RWPE2 (cell line): ENCODE measurements around the gene ATP1A2.

Experiments used
- ATAC-seq: fragments of 200-7000 bp; cut with Tn5 transposase; 3 replicates; pipeline ENCODE4 v1.9.1; 2021; ENCODE audit warnings: low read depth
- DNase-seq: peaks from one replicate; pipeline ENCODE4 v3.0.0-alpha.2; 2020; ENCODE audit warnings: low spot score
- H3K27ac ChIP-seq: fragments of 450-650 bp; 2 replicates; pipeline ENCODE4 v1.5.1; 2017; ENCODE audit warnings: mild to moderate bottlenecking; ENCODE audit not compliant: poor library complexity, severe bottlenecking
- H3K27me3 ChIP-seq: fragments of 250-450 bp; sonication (Bioruptor Pico); 2 replicates; pipeline ENCODE4 v1.5.1; 2021; ENCODE audit warnings: mild to moderate bottlenecking, moderate library complexity; ENCODE audit not compliant: insufficient read depth, poor library complexity, severe bottlenecking
- H3K36me3 ChIP-seq: fragments of 250-450 bp; sonication (Bioruptor Pico); 2 replicates; pipeline ENCODE4 v1.5.1; 2020; ENCODE audit warnings: low read depth, mild to moderate bottlenecking, moderate library complexity
- H3K4me1 ChIP-seq: fragments of 250-450 bp; sonication (Bioruptor Pico); 2 replicates; pipeline ENCODE4 v1.5.1; 2021; ENCODE audit warnings: mild to moderate bottlenecking, moderate library complexity; ENCODE audit not compliant: insufficient read depth, poor library complexity, severe bottlenecking
- H3K4me3 ChIP-seq: fragments of 250-450 bp; sonication (Bioruptor Pico); 2 replicates; pipeline ENCODE4 v1.5.1; 2021; ENCODE audit warnings: mild to moderate bottlenecking, moderate library complexity; ENCODE audit not compliant: severe bottlenecking
- H3K9me3 ChIP-seq: fragments of 250-450 bp; sonication (Bioruptor Pico); 2 replicates; pipeline ENCODE4 v1.5.1; 2021; ENCODE audit warnings: mild to moderate bottlenecking, moderate library complexity; ENCODE audit not compliant: severe bottlenecking
- TF ChIP-seq, protein P1 (sequence below): fragments of 450-650 bp; IDR thresholded peaks from one replicate; pipeline ENCODE4 v1.5.1; 2017; ENCODE audit warnings: mild to moderate bottlenecking, moderate library complexity; ENCODE audit not compliant: poor library complexity, severe bottlenecking

The ATP1A2 gene

DNA sequence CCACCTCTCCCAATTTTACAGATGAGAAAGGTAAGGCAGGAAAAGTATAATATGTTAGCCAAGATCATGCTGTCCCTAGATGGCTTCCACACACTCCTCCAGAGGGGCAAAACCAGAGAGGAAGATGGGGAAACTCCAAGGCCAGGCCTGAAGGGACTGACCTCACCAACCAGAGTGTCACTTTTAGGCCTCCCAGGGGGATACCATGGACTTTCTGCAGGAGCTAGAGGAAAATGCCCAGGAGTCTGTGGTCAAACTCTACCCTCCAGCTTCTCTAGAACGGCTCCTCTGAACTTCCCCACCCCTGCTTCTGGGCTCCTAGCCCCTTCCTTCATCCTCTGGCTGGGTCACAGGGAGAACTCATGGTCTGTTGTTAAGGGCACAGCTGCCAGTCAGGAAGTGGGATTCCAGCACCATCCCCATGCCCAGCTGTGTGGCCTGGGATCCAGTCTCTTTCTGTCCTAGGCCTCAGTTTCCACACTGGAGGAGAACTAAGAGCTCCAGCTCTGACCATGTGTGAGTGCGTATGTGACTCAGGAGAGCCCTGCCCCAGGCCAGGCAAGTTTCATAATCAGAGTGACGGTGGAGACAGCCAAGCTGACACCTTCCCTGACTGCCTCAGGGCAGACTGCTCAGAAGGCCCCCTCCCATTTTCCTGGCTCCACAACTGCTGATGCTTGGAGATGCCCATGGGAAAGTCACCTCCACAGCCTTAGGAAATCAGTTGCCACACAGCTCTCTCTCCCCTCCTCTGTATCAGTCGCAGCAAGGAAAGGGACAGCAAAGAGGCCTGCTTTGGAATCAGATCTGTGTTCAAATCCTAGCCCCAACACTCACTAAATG, 19.1 kb upstream of the ATP1A2 start:
- TF ChIP-seq, protein P1, sequence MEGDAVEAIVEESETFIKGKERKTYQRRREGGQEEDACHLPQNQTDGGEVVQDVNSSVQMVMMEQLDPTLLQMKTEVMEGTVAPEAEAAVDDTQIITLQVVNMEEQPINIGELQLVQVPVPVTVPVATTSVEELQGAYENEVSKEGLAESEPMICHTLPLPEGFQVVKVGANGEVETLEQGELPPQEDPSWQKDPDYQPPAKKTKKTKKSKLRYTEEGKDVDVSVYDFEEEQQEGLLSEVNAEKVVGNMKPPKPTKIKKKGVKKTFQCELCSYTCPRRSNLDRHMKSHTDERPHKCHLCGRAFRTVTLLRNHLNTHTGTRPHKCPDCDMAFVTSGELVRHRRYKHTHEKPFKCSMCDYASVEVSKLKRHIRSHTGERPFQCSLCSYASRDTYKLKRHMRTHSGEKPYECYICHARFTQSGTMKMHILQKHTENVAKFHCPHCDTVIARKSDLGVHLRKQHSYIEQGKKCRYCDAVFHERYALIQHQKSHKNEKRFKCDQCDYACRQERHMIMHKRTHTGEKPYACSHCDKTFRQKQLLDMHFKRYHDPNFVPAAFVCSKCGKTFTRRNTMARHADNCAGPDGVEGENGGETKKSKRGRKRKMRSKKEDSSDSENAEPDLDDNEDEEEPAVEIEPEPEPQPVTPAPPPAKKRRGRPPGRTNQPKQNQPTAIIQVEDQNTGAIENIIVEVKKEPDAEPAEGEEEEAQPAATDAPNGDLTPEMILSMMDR: no peak

DNA sequence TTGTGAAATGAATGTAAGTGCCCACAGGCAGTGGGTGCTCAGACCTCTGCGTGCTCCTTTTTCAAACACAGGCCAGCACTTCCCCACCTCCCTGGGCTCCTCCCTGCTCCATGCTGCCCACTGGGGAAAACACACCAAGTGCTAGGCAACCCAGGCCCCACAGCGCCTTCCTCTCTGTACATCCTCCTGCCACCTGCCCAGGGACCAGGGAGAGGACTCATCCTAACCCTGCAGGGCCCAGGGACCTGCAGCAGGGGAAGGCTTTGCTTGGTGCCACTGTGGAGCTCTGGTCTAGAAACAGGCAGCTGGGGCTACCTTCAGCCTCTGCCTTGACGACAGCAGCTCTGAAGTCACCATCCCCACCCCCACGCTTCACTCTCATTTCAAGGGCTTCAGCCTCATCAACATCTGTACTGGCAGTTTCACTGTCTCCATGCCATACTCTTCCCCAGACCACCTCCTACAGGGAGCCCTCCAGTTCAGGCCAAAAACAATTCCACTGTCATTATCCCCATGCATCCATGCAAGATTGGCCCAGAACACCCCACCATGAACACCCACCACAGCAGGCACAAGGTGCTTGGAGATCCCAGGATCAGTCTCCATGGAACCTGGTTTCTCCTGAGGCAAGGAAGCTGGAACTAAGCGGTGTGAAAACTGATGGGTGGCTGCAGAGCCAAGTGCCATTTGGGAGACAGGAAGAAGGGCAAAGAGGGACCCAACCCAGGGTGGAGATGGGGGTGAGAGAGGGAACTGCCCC, 18.2 kb upstream of the ATP1A2 start:
- Histone ChIP-seq H3K9me3 (no peaks in the 10 kb centered on the region), H3K4me3 (peak overlapping the region; percentile 63), H3K27me3 (no peaks in the 10 kb centered on the region), H3K36me3 (no peaks in the 10 kb centered on the region), H3K4me1 (peaks cover 9% of the 10 kb centered on the region), H3K27ac (peak overlapping the region; percentile 46)
- ATAC-seq (no peak), DNase-seq (no peak)
- TF ChIP-seq, protein P1: no peak

More for the DNA sequence above, 19.1 kb upstream of the ATP1A2 start:
- Histone ChIP-seq H3K4me3 (no peak overlapping the region), H3K27me3 (no peaks in the 10 kb centered on the region), H3K4me1 (peaks cover 9% of the 10 kb centered on the region), H3K27ac (no peak overlapping the region), H3K36me3 (no peaks in the 10 kb centered on the region), H3K9me3 (no peaks in the 10 kb centered on the region)
- peak; percentile 45 for ATAC-seq
- DNase-seq: peak; percentile 80

DNA sequence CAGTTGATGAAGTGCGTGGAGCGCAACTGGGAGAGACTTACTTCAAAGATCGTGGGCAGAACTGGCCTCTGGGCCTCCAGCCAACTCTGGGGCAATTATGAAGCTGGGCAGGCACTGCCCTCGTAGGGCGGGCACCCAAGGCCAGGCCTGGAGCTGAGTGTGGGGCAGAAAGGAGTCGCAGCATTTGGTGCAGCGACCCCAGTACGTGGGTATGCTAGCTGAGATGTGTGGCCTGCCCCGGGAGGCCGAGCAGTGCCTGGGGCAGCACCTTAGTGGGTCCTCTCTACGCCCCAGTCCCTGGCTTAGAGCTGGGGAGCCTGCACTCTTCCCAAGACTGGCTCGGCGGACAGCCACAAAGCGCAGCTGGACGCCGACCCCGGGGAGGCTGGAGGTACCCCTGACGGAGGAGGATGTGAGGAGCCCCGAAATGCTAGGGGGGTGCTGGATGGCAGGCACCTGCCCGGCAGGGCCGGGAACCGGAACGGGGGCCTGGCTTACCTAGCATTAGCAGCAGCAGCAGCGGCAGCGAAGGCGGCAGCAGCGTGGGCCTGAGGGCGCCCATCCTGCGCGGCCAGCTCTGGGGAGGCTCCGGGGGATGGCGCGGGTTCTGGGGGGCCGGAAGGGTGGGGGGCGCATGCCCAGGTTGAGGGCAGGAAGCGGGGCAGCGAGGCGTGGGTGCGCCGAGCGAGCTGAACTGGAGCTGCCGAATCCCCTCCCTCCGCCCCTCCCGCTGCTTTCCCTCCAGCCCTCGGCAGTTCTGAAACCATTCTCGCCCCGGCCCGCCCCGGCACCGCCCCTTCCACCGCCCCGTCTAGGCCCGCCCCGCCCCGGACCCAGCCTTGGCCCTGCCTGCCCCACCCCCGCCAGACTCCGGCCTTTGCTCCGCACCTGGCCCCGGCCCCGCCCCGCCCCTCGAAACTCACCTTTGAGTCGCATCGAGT, 17.4 kb upstream of the ATP1A2 start, which contains the start of gene IGSF8:
TSS of gene IGSF8 (minus strand) at position 709 of the 941 bp plus-strand sequence. CDS start at position 562, 147 bp downstream.
- ATAC-seq: peak; percentile 61
- Histone ChIP-seq H3K36me3 (no peaks in the 10 kb centered on the region), H3K4me1 (peaks cover 9% of the 10 kb centered on the region), H3K9me3 (no peaks in the 10 kb centered on the region), H3K4me3 (peak within 1 kb of the TSS; percentile 63), H3K27me3 (no peaks in the 10 kb centered on the region), H3K27ac (peak within 1 kb of the TSS; percentile 46)
- TF ChIP-seq, protein P1: no peak
- DNase-seq: peak; percentile 94

DNA sequence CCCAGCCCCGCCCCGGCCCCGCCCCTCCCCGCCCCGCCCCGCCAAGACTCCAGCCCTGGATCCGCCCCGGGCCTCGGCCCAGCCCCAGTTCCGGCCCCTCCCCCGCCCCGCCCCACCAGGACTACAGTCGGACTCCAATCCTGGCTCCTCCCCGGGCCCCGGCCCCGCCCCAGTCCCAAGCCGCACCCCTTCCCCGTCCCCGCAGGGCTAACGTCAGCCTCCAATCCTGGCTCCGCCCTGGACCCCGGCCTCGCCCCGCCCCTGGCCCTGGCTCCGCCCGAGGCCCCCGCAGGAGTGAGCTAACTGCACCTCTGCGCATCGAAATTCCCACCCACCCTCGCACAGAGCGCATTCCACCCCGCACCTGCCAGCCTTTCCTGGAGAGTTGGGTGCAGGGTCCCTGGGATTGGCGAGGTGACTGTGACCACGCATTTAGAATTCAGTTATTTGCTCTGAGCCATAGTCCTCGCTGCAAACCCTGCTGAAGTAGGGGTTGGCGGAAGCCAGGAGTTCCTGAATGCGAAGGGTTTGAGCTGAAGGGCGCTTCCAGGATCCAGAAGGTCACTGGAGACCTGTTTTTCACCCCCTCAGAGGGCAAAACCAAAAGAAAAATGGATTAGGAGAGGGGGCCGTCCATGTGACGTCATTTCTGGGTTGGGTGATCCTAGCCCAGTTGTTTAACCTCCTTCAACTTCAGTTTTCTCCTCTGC, 16.6 kb upstream of the ATP1A2 start:
- ATAC-seq: peak; percentile 77
- no peaks in the 10 kb centered on the region for H3K27me3 ChIP-seq

More for the DNA sequence above, 16.6 kb upstream of the ATP1A2 start:
- H3K4me1 ChIP-seq: peaks cover 9% of the 10 kb centered on the region
- H3K36me3 ChIP-seq: no peaks in the 10 kb centered on the region
- TF ChIP-seq, protein P1: no peak
- DNase-seq: peak; percentile 94
- peak overlapping the region; percentile 20 for H3K4me3 ChIP-seq
- H3K9me3 ChIP-seq: no peaks in the 10 kb centered on the region
- no peak overlapping the region for H3K27ac ChIP-seq
